ENCODE measurements around the gene COL4A2.
"Not testable (repeated sequence)": the region's sequence is repeated elsewhere in the genome, so short reads cannot be mapped to it uniquely, and the experiment has no call there.

Gene COL4A2

DNA sequence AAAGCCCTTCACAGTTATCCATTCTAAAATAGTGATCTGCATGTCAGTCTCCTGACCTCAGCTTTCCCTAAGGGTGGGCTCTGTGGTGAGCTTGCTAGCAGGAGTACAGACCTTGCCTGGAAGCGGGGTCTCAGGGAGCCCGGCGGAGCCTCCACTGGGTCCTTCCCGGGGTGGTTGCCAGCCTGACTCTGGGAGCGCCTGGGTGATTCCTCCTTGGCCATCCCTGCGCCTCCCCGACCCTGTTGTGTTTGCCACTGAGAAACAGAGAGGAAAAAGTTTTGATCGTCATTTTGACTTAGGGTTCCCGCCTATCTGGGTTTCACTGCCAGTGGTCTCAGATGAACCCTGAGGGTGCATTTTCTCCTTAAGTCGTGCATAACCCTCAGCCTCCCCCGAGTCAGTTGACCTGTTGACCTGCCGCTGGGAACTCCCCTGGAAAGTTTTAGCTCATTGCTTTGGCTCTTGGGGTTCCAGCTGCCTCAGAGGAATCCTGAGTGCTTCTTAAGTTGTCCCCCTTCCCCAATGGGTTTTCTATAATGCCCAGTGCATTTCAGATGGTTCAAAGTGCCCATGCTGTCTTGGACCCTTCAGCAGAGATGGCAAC lies 136.6 kb downstream of the COL4A2 start:
- DNase-seq (ENCODE audit: low read depth) = no peak

DNA sequence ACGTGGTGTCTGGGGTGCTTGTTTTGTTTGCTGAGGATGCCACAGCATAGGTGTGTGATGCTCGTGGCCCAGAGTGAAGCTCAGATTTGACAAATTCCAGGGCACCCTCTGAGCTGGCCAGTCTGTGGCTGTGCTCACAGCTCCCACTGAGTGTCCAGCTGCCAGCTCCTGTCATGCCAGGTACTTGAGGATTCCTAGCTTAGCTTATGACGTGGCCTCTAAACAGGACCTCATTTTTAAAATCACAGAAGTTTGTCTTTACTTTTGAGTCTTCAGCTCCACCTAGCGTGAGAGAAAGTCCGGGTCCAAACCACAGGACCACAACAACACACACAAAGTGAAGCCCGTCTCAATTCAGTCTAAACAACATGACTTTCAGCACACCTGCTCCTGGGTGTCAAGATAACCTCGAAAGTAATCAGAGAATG lies 137.2 kb downstream of the COL4A2 start:
- no peak for DNase-seq (ENCODE audit: low read depth)

DNA sequence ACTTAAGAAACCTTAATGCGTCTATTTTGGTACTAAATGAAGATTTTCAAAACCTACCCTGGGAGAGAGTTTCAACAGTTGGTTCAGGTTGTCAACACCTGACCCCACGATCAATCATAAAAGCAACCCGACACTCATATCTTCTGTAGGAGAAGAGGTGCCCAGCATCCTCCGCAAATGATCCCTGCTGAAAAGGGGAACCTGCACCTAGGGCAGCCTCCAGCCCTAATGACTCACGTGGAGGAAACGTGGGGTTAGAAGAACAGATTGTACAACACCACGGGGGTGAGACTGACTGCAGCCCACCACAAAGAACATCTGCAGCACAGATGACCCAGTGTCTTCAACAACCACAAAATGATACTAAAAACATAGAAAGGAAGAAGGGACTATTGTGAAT lies 138.1 kb downstream of the COL4A2 start:
- DNase-seq (ENCODE audit: low read depth) = no peak

DNA sequence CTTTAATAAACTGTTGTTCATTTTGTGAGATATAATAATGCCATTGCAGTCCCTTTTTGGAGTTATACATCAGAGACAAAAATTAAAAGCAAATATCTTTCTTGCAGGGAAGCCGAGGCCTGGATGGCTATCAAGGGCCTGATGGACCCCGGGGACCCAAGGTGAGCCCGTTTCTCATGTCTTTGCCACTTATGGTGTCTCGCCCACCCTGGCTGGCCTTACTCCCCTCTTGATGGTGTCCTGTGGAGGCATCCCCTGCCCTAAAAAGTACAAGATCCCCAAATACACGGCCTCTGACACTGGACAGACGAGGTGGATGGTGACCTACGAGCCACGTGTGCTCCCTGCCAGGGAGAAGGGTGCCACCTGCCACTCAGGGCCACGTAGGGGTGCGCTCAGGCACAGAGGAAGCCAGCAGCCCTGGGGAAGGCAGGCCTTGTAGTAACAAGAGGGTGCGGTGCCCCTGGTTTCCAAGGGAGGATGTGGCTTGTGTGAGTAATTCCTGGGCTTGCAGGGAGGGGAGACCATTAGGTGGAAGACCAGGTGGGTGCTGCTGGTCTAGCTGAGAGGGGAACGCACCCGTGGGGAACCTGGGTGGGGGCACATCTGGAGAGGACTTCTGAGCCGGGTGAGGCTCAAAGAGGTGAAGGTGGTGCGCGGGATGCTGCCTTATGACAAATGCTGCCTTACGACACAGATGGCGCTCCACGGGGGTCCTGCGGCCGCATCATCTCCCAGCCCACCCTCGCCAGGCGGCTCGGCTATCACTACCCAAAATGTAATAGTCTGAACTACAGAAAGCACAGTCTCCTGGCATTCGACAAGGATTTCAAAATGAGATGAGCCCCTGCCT lies 138.9 kb downstream of the COL4A2 start:
- no peak for DNase-seq (ENCODE audit: low read depth)

DNA sequence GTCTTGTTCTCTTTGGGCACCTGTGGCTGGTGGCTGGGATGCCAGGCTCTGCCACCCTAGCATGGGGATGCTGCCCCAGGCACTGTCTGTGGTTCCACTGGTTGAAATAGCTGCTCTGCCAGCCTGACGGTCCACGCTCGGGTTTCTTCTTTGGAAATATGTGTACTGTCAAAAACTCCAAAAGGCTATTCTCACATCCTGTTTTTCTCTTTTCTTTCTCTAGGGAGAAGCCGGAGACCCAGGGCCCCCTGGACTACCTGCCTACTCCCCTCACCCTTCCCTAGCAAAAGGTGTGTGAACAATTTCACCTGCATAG lies 139.4 kb downstream of the COL4A2 start:
- DNase-seq (ENCODE audit: low read depth) = no peak

DNA sequence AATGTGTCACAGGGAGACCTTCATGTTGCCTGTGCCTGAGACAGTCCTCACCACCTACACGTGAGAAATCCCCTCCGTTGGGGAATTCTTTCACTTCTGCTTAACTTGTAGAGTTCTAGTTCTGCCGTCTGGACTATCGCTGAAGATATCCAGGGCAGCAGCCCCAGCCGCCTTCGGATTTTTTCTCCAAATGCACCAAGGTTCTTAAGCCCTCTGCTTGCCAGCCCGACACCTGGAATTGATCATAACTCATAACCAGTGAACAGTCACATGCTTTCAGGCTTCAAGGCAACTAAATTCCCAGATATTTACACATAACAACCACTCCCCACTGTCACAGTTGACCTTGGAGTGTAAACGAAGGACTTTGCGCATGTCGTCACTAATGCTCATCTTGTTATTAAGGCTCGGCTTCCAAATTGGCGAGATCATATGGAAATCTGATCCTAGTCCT lies 140.0 kb downstream of the COL4A2 start:
- DNase-seq (ENCODE audit: low read depth) = no peak

DNA sequence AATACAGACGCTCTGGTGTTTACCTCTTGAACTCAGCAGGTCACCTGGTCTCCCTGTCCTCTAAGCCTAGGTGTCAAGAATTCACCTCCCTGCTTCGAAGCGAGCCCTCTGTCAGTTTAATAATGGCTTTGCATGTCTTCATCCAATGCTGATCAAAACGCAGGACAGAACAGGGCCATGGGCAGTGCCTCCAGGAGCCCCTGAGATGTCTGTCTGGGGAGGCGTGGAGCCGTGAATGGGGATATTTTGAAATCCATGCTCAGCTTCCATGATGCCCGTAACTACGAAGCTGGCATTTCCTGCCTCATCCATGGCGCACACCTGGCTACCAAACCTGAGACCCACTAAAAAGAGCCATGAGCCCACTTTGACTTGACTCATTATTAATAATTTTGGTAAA lies 140.7 kb downstream of the COL4A2 start:
- DNase-seq (ENCODE audit: low read depth) = no peak

DNA sequence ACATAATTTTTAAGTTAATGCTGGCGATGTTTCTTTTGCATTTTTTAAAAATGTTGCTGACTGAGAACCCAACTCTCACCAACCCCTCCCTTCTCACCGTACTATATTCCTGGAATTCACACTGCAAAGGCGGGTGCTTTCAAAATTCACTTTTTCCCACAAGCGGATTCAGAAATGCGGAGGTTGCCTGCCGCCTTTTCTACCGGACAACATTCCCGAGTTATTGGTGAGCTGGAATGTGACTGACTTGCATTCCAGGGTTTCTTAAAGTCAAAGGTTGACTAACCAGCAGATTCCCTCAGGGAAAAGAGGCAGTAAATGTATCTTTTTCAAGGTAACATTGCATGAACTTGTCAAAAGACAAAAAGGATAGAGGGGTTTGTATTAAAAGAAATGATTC lies 141.1 kb downstream of the COL4A2 start:
- DNase-seq (ENCODE audit: low read depth) = no peak

DNA sequence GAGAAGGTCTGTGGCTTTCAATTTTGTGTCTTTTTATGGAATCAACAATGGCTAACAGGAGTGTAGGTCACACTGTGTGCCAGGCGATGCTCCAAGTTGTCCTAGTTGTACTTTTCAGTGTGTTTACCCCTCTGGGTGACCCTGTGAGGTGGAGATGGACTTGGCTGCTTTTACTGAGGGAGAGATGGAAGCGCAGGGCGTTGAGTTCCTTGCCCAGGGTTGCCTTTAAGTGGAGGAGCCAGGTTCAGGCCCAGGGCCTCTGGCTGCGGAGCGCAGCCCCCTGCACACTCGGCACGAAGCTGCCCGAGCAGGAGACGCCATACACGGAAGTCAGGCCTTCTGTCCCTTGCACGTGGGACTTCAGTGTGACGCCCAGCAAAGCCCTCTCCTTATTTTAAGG lies 141.6 kb downstream of the COL4A2 start:
- no peak for DNase-seq (ENCODE audit: low read depth)

DNA sequence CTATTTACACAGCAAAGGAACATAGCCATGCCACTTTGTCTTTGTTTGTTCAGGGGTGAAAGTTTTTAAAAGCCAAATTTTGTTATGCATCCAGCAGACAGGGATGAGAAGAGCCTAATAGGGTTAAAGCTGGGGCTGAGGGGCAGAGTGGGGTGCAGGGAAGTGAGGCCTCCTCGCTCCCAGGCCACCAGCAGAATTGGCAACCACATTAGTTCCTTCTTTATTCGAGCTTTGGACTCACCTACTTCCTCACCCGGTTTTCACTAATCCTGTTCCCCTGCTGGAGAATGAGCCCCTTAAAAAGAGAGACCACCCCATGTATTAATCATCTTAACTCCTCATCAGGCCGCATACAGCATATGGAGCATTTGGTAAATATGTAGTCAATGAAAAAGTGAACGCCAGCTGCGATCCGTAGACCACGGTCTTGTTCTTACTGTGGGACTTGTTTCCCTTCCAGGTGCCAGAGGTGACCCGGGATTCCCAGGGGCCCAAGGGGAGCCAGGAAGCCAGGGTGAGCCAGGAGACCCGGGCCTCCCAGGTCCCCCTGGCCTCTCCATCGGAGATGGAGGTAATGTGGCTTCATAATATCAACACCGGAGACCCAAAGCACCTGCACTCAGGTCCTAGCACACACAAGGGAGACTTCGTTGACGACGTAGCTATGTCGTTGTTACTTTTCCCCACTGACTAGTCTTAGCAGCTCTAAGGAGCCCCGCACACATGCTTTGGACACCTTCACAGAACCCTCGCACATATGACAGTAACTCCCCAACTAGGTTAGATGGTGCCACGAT lies 142.3 kb downstream of the COL4A2 start:
- no peak for DNase-seq (ENCODE audit: low read depth)

DNA sequence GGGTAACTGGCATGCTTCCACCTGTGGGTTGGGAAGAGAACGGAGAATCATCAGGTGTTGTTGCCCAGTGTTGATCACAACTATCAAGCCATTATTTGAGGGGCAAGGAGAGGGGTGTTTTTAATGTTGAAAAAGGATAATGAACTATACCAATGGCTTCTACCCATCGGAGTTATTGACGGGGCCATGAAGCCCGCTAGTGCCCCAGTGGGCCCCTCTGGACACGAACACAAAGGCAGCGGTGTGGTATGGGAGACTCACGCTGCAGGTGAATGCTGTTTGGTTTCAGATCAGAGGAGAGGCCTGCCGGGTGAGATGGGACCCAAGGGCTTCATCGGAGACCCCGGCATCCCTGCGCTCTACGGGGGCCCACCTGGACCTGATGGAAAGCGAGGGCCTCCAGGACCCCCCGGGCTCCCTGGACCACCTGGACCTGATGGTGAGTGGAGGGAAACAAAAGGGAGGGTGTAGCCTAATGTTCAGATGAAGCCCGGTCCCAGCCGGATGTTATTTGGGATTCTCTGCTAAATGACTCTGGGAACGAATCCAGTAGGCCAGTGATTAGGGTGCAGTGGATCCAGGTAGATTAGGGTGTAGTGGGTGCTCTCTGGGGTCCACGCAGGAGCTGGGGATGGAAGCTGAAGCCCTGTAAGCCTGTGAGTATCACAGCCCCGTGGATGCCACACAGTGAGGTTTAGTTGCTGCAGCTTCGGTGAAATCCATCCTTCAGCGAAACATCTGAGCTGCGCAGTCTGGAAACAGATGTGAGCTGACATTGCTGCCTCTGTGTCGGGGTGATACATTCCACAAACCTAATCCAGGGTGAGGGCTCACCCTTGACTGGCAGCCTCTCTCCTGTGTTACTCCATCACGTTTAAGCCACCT lies 143.2 kb downstream of the COL4A2 start:
- DNase-seq (ENCODE audit: low read depth) = no peak

DNA sequence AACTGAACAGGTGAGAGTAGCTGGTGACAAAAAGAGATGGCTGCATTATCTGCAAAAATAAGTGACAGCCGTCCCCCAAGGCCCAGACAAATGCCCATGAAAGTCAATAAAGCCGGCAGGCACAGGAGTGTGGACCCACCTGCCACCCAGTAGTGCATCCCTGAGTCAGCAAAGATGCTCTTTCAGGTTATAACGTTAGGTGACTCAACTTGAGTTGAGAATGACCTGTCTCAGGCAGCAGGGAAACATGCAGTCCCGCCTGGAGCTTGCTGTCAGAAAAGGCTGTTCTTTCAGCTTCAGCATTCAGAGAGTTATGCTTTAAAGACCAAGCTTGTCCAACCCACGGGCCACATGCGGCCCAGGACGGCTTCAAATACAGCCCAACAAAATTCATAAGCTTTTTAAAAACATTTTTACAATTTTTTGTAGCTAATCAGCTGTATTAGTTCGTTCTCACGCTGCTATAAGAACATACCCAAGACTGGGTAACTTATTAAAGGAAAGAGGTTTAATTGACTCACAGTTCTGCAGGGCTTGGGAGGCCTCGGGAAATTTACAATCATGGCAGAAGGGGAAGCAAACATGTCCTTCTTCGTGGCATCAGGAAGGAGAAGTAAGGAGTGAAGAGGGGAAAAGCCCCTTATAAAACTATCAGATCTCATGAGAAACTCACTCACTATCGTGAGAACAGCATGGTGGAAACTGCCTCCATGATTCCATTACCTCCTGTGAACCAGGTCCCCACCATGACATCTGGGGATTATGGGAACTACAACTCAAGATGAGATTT lies 144.1 kb downstream of the COL4A2 start:
- no peak for DNase-seq (ENCODE audit: low read depth)

DNA sequence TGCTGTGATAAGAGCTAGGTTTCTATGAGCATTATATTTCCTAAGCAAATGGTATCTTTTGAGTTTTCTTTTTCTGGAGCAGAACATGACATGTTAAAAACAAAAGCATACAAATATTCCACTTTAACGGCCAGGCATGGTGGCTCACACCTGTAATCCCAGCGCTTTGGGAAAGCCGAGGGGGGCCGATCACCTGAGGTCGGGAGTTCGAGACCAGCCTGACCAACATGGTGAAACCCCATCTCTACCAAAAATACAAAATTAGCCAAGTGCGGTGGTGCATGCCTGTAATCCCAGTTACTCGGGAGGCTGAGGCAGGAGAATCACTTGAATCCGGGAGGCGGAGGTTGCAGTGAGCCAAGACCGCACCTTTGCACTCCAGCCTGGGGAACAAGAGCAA lies 146.0 kb downstream of the COL4A2 start:
- not testable (repeated sequence) for DNase-seq (ENCODE audit: low read depth)

DNA sequence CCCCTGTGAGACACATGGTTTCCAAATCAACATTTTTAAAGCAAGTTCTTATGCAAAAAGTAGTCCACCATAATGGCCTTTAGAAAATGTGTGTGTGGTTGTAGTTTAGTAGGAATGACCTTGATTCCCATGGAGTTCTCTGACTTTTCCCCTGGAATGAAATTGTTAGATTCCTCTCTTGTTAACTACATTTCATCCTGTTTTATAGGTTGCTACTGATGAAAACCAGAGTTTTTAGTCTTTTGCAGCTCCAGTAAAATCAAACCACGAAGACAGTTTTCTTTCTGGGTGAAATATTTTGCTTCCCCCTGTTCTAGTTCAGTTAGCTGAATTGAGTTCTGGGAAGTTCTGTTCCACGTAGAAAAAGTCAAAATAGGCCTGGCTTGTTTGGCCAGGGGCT lies 146.7 kb downstream of the COL4A2 start:
- no peak for DNase-seq (ENCODE audit: low read depth)

DNA sequence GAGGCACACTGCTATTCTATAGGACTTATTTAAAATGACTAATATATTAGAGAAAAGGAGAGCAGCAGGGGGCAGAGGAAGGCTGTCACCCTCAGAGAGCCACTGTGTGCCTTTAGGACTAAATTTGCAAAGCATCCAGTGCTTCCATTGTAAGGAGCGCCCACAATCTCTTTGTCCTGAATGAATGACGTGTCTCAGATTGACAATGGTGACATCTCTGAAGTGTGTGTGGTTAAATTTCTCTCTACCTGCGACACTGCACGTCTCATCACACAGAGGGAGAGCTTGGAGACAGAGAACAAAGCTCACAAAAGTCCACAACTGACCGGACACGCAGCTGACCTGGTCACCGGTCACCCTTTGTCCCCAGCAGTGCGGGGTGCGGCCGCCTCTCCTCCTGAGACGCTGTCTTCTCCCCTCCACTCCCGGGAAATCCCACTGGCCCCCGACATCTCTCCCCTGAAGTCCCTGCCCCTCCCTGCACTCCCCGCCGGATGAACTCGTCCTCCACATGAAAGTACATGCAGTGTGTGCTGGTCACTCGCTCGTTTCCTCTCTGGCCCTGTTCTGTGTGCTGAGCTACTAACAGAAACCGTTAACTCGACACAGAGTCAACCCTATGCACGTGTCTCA lies 147.3 kb downstream of the COL4A2 start:
- DNase-seq (ENCODE audit: low read depth) = no peak

DNA sequence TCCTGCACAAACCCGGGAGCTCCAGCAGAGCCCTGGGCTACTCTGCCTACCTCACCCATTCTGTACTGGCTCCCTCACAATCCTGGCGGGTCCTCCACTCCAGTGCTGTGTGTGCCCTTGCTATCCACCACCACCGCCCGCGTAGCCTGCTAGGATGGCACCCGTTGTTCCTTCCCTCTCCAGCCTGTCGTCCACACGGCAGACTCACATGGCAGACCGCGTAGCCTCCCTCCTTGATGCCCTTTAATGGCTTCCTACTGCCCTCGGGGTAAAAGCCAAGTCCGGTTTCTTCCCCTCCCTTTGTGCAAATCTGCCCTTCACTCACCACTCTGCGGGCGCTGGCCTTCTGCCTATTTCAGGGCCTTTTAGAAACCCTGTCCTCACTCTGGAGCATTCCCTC lies 147.9 kb downstream of the COL4A2 start:
- DNase-seq (ENCODE audit: low read depth) = no peak

DNA sequence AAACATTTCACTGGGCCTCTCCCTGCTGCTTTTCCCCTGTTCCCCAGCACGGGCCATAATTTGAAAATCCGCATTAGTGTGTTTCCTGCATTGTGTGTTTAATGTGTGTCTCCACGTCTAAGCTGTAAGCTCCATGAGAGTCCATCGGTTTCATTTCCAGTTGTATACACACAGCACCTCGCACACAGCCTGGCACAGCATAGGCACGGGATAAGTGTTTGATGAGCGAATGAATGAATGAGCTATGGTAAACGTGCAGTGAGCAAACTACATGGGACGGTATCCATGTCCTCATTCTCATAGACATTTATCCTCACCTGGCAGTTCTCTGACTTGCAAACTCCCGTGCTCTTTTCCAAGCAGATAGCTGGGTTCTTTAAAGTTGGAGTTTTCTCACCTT lies 148.4 kb downstream of the COL4A2 start:
- DNase-seq (ENCODE audit: low read depth) = no peak

DNA sequence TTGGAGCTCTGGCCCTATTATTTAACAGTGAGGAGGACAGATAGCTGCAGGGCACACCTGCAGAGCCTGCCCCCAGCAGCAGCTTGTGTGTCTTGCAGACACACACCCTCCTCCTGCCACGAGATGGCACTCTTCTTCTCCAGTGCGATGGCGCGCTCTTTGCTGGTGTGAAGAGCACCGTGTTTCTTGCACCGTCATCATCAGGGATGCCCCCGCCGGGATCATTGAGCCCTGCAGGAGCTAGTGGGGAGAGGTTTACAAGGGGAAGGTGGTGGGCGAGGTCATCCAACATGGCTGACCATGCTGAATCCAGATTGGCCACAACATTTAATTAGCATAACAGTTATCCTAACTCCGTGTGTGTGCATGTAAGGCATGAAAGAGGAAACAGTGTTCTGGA lies 148.9 kb downstream of the COL4A2 start:
- DNase-seq (ENCODE audit: low read depth) = no peak

DNA sequence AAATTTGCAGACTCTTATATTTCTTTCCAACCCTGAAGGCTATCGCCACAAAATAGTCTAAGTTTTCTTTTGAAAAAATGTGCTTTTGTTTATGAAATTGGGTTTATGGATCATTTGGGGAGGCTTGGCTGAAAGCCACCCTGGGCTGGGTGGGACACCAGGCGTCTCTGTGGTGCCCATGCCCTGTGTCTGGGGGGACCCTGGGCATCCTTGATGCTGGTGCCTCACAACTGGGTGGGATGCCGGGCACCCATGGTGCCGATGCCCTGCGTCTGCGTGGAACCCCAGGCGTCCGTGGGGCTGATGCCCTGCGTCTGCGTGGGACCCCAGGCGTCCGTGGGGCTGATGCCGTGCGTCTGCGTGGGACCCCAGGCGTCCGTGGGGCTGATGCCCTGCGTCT lies 149.5 kb downstream of the COL4A2 start:
- DNase-seq (ENCODE audit: low read depth) = no peak

DNA sequence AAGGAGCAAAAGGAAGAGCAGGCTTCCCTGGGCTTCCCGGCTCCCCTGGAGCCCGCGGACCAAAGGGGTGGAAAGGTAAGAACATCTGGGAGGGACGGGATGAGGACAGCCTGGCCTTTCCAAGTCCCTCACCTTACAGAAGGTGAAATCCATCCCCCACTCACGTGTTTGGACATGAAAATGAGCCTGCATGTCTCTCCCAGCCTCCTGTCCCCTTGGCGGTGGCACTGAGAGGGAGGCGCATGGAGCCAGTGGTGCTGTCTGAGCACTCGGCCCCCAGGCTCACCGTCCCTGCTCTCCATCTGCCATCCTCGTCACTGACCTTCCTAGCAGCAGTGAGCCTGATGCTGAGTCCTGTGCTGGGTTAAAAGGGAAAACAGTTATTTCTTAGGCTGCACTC lies 150.3 kb downstream of the COL4A2 start:
- DNase-seq (ENCODE audit: low read depth) = no peak

DNA sequence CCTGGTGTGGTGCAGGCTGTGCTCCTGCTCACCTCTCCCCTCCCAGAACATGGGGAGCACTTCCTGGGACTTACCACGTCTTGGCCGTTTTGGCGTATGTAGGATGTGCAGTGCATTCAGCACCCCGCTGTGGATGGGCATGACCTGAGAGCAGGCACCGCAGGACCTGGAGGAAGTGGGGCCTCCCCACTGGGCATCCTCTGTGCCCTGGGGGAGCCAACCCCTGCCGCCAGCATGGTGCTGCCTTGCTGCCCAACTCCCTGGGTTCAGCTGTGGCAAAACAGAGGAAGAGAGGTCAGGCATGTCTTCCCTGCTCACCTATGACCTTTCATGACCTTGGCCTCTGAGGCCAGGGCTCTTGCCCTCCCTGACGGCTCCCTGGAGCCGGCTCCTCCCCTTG lies 150.9 kb downstream of the COL4A2 start:
- DNase-seq (ENCODE audit: low read depth) = no peak

All from HS-27A (cell line).